HG03064 (cell line): ENCODE results near the gene TMEM147.

Experiments
- ATAC-seq: cut with Tn5 transposase; IDR thresholded peaks from one replicate; pipeline ENCODE4 v1.9.1; 2021; ENCODE audit warnings: low read depth; ENCODE audit not compliant: unreplicated experiment

The TMEM147 gene

DNA sequence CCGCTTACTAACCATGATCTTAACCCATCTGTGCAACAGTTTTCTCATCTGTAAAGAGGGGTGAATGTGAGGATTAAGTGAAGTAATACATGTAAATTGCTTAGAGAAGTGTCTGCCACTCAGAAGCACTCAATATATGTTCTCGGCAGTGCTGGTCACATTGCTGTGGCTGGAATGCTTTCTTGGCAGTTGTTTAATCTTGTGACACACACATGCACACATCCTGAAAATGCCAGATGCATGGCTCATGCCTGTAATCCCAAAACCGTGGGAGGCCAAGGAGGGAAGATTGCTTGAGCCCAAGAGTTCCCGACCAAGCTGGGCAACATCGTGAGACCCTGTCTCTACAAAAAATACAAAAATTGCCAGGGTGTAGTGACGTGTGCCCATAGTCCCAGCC is 27.1 kb upstream of the TMEM147 start:
- no peak for ATAC-seq

GRCh38 chr19:35519291-35519690 is 26.1 kb upstream of the TMEM147 start:
- ATAC-seq = no peak

- ATAC-seq = no peak
These were observed 24.2 kb upstream of the TMEM147 start for GRCh38 chr19:35521124-35521743.

DNA sequence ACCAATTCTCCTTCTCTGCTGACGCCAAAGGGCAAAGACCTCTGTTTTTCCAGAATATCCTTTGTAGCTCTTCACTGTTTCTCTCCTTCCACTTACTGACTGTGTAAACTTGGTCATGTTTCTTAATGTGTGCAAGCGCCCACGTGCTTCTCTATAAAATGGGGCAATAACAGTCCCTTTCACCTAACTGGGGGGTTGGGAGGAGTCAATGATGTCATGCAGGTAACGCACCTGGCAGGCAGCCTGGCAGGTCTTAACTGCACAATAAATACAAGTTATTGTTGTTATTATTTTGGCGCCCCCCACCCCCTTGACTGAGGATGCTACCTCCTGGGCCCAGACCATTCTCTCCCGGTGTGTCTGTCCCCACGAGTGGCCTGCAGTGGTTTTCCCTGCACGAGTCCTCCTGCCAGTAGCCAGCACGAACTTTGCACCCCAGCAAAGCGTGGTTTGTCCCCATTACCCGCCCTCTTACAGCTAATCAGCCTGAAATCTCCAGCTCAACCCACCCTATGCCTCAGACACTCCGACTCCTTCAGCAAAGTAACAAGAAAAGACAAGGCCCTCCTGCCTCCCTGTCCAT is 22.6 kb upstream of the TMEM147 start:
- no peak for ATAC-seq

GRCh38 chr19:35524181-35524837 is 21.1 kb upstream of the TMEM147 start:
- no peak for ATAC-seq

GRCh38 chr19:35525873-35526272 is 19.6 kb upstream of the TMEM147 start:
- no peak for ATAC-seq

DNA sequence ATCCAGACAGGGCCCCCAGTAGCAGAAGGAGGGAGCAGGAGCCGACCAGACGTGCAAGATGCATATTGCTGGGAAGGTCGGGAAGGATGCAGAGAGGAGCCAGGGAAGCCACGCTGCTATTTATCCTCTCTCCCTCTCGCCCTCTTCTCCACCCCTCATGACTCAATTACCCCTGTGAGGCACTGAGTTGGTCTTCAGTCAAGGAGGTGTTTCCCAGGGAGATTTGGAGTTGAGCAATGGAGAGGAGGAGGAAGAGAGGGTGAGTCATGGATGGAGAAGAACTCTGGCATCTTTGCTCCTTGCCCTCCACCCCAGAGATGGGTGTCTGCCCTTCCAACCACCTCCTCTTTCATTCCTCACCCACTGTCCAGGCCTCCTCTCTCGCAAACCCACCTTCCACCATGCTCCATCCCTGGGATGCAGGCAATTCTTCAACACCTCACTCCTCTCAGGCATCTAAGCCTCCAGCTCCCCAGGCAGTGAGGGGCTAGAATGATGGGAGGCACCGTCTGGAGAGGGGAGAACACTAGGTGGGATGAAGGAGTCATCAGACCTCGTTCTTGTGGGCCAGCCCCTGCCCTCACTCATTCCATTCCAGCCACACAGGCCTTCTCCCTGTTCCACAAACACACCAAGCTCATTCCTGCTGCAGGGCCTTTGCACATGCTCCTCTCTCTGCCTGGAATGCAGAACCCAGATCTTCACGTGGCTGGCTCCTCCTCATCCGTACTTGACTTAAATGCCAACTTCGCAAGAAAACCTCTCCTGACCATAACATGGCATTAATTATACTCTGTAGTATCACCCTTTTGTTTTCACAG is 17.0 kb upstream of the TMEM147 start, which contains the start of gene SBSN:
SBSN (minus strand) TSS at position 94 of the 821 bp plus-strand sequence; CDS start at position 64, 30 bp downstream.
- ATAC-seq = no peak

- no peak for ATAC-seq
These were observed 15.9 kb upstream of the TMEM147 start for GRCh38 chr19:35529241-35530218.

DNA sequence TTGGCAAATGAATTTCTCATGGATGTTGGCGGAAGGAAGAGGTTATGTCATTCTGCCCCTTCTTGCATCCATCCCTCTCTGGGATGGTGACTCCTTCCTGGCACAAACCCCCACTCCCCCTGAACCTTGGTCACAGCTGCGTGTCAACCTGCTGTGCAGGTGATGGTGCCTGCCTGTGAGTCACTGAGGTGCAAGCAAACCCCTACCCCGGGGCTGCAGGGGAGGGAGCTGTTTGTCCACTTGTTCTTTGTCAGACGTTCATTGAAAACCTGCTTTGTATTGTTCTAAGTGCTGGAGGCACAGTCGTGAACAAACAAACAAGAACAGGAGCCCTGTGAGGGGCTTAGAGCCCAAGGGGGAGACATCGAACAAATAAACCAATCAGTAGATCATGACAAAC is 14.1 kb upstream of the TMEM147 start:
- no peak for ATAC-seq

DNA sequence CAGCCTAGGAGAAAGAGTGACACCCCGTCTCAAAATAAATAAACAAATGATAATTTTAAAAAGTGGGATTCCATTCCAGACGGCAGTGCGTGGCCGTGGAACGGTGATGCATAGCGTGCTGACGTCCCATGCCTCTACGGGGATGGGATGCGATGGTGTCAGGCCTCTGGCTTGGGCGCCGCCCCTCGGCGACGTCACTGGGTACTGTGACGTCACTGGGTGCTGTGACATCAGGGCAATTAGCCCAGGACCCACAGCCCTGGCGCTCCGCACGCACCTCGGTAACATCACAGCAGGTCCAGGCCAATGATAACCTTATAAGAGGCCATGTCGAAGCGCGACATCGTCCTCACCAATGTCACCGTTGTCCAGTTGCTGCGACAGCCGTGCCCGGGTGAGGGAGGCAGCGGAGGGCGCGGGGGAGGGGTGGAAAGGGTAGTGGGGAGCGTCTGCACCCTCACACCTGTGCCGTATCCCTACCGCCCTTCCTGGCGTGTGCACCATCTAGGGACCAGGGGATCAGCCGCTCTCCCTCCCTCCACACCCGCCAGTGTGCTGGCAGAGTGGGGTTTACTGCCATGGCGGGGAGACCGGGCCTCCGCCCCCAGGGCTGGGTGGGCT is 12.1 kb upstream of the TMEM147 start, which contains the start of gene GAPDHS:
GAPDHS (plus strand) TSS at position 256 of the 621 bp plus-strand sequence; CDS start at position 328, 72 bp downstream.
- no peak for ATAC-seq

DNA sequence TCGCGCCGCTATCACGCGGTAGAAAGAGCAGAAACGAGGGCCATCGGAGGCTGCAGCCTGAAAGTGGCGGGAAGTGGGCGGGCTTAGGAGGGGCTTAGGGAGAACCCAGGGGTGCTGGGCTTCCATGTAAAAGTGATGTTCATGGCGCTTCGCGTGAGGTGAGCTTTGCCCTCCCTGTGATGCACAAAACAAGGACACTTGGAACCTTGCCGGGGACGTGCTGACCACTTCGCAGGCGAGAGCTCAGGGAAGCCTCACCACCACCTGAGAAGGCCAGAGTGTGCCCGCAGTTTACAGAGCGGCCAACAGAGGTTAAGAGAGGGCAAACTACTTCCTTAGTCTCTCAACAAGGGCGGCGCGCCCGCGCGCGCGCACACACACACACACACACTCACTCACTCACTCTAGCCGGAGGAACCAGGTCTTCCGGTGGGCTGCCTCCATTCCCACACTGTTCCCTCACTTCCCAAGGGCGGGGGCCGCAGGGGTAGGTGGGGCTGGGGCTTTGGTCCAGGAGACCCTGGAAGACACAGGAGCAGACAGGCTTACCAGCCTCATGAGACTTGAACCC is 11.5 kb upstream of the TMEM147 start:
- no peak for ATAC-seq

- no peak for ATAC-seq
These were observed 10.5 kb upstream of the TMEM147 start for GRCh38 chr19:35534803-35535480.

DNA sequence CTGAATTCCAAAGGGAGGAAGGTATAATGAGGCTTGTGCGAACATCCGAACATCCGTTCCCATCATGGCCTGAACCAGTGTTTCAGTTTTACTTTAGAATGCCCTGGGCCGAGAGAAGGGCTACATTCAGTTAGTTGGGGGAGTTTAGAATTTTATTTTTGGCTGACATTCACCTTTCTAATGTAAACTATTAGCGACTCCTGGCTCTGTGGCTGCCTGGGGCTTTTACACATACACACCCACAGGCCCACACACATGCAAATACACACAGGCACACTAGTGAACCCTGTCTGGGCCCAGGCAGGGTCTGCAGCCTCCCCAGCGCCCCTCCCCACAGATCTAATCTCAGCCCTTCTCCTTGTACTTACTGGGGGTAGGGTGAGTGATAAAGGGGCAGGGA is 6.1 kb upstream of the TMEM147 start:
- ATAC-seq = no peak

DNA sequence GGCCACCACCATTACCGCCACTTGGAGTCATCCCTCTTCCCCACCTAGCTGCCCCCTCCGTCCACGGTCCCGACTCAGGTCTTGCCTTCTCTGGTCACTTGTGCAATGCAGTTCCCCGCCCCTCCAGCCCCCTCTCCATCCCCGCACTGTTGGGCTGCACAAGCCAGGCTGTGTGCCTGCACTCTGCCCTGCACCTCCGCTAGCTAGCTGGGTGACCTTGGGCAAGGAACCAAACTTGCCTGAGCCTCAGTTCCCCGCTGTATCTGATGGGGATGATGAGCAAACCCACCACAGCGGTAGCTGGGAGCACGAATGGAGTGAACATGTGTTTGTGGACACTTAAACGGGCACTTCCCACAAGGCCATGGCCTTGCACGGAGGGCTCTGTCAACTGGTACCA is 5.6 kb upstream of the TMEM147 start:
- no peak for ATAC-seq

- no peak for ATAC-seq
These were observed 5.0 kb upstream of the TMEM147 start for GRCh38 chr19:35540356-35540927.

DNA sequence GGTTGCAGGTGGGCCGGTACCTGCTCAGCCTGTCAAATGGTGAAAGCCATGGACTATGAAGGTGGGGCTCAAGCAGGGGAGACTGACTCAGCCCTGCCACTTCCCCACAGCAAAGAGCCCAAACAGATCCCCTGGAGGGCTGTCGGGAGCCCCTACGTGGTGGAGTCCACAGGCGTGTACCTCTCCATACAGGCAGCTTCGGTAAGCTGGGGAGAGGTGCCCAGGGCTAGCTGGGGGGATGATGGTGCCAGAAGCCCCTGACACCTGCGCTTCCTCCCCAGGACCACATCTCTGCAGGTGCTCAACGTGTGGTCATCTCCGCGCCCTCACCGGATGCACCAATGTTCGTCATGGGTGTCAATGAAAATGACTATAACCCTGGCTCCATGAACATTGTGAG is 3.2 kb upstream of the TMEM147 start:
- ATAC-seq = no peak

DNA sequence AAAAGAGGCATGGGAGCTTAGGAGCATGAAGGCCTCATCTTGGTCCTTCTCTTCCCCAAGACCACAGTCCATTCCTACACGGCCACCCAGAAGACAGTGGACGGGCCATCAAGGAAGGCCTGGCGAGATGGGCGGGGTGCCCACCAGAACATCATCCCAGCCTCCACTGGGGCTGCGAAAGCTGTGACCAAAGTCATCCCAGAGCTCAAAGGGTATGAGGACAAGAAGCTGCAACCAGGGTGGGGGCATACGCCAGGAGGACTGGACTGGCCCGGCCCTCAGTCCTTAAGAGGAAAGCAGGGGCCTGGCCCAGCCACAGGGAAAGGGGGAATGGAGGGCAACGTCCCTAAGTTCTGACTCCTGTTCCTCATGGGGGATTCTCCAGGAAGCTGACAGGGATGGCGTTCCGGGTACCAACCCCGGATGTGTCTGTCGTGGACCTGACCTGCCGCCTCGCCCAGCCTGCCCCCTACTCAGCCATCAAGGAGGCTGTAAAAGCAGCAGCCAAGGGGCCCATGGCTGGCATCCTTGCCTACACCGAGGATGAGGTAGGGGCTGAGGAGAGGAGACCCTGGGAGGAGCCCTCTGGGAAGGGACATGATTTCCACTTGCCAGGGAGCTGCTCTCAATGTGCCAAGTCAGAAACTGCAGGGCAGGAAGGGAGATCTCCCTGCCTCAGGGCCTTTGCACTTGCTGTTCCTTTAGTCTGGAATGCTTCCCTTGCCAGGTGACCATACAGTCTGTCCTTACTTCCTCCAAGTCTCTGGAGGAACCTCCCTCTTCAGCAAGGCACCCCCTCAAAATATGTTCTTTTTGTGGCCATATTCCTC is 1.9 kb upstream of the TMEM147 start:
- ATAC-seq = no peak
